HG03025 (cell line): ENCODE results near the gene TESK2.
A peak's percentile ranks its signal among the peaks of the same experiment; 100 is the strongest.
"Not testable (repeated sequence)": the region's sequence is repeated elsewhere in the genome, so short reads cannot be mapped to it uniquely, and the experiment has no call there.

Source experiments
- ATAC-seq: cut with Tn5 transposase; IDR thresholded peaks from one replicate; pipeline ENCODE4 v1.9.1; 2021; ENCODE audit warnings: mild to moderate bottlenecking, moderate library complexity; ENCODE audit not compliant: unreplicated experiment, low FRiP score

Gene TESK2

GRCh38 chr1:45380125-45380524, 110.8 kb downstream of the TESK2 start:
- ATAC-seq: no peak

- ATAC-seq: no peak
These were observed 111.4 kb downstream of the TESK2 start for GRCh38 chr1:45379524-45379923.

GRCh38 chr1:45378184-45378583, 112.8 kb downstream of the TESK2 start:
- no peak for ATAC-seq

GRCh38 chr1:45375104-45376090, 115.6 kb downstream of the TESK2 start:
- no peak for ATAC-seq

- ATAC-seq: no peak
These were observed 117.4 kb downstream of the TESK2 start for GRCh38 chr1:45373573-45373972.

GRCh38 chr1:45370575-45370974, 120.4 kb downstream of the TESK2 start:
- no peak for ATAC-seq

GRCh38 chr1:45365051-45365450, 125.9 kb downstream of the TESK2 start:
- peak; percentile 61 for ATAC-seq

GRCh38 chr1:45364294-45364693, 126.7 kb downstream of the TESK2 start:
- ATAC-seq: no peak

GRCh38 chr1:45360981-45361380, 130.0 kb downstream of the TESK2 start:
- not testable (repeated sequence) for ATAC-seq

GRCh38 chr1:45359882-45360513, 131.0 kb downstream of the TESK2 start:
- ATAC-seq: no peak

GRCh38 chr1:45356186-45356585, 134.8 kb downstream of the TESK2 start:
- ATAC-seq: no peak

GRCh38 chr1:45355683-45356082, 135.3 kb downstream of the TESK2 start:
- no peak for ATAC-seq

GRCh38 chr1:45354838-45355237, 136.1 kb downstream of the TESK2 start:
- no peak for ATAC-seq

GRCh38 chr1:45353685-45354084, 137.3 kb downstream of the TESK2 start:
- ATAC-seq: no peak

GRCh38 chr1:45351508-45351907, 139.5 kb downstream of the TESK2 start:
- ATAC-seq: no peak

GRCh38 chr1:45348966-45349677, 141.8 kb downstream of the TESK2 start:
- ATAC-seq: no peak

- ATAC-seq: no peak
These were observed 142.4 kb downstream of the TESK2 start for GRCh38 chr1:45348609-45348965.

- ATAC-seq: no peak
These were observed 142.9 kb downstream of the TESK2 start for GRCh38 chr1:45348020-45348419.

GRCh38 chr1:45346473-45346872, 144.5 kb downstream of the TESK2 start:
- no peak for ATAC-seq

- no peak for ATAC-seq
These were observed 145.9 kb downstream of the TESK2 start for GRCh38 chr1:45345014-45345413.

GRCh38 chr1:45344499-45344898, 146.5 kb downstream of the TESK2 start:
- ATAC-seq: no peak
